GM18502 (cell line): Measurements from ENCODE around the gene DAPK1.
"Not testable (repeated sequence)": the region's sequence is repeated elsewhere in the genome, so short reads cannot be mapped to it uniquely, and the experiment has no call there.

Experiments
- ATAC-seq: cut with Tn5 transposase; IDR thresholded peaks from one replicate; pipeline ENCODE4 v1.9.1; 2021; ENCODE audit warnings: mild to moderate bottlenecking; ENCODE audit not compliant: unreplicated experiment, poor library complexity

Gene DAPK1

GRCh38 chr9:87537625-87538024 lies 40.0 kb downstream of the DAPK1 start:
- ATAC-seq, result no peak

DNA sequence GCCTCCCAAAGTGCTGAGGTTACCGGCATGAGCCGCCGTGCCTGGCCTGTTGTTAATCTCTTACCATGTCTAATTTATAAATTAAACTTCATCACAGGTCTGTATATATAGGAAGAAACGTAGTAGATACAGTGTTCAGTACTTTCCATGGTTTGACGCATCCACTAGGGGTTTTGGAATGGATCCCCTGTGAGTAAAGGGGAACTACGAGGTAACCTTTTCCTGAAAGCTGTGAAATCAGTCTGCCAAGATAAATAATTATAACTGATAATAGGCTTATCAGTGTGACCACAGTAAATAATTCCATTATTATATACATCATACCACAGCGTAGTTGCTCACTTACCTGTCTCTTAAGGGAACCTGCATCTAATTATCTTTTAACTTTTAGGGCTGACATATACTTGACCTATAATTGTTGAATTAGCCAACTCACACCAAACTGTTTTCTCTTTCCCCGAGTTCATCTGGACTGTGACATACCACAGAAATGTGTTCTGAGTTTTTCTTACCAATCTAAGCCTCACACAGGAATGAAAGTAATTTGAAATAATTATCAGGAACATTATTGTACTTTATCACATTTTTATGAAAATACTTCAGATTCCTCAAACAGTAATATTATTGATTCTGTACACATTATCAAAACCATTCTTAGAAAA lies 42.9 kb downstream of the DAPK1 start:
- no peak for ATAC-seq

- no peak for ATAC-seq
Observed at GRCh38 chr9:87541663-87542062, 44.0 kb downstream of the DAPK1 start.

DNA sequence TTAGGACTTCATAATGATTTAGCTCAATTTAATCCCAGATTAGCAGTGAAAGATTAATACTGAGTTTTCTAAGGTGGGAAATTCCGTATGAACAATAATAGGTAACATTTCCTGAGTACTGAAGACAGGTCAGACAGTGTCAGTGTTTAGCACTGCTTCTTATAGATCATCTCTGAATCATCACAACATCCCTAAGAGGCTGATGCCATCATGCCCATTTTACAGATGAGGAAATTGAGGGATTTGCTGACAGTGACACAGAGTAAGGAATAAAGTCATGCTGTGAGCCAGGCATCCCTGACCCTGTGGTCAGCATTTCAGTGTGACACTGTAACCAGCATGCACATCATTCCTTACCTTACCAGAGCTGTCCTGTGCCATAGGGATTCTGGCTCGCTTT lies 44.5 kb downstream of the DAPK1 start:
- ATAC-seq, result no peak

GRCh38 chr9:87543251-87543650 lies 45.6 kb downstream of the DAPK1 start:
- no peak for ATAC-seq

DNA sequence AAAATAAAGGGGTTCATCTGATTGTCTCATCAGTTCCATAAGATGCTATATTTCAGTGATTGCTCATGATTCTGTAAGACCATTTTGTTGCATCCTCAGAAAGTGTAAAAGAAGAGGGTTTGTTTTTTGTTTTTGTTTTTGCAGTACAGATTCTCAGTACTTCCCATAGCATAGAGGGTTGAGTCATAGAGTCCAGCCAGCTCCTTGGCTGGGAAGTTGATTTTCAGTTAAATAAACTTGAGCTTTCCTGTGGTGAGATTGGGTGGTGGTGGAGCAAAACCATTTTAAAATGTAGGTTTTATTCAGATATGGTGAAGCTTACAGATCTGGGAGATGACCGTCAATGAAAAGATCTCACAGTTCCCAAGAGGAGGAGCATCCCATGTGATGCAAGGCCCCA lies 48.2 kb downstream of the DAPK1 start:
- no peak for ATAC-seq

GRCh38 chr9:87546704-87547103 lies 49.0 kb downstream of the DAPK1 start:
- ATAC-seq, result no peak

DNA sequence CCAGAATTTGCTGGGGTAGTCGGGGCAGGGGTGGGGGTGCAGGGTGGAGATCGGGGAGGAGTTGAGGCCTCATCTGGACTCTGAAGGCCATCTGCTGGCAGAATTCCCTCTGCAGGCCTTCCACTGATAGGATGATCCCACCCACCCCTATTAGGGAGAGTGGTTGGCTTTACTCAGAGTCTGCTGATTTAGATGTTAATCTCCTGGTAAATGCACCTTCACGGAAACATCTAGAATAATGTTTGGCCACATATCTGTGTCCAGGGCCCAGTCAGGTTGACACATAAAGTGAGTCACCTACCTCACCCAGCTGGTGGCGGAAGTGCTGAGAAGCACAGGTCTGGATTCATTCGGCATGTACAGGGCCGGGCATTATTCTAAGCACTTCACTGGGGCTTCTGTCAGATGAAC lies 50.0 kb downstream of the DAPK1 start:
- no peak for ATAC-seq

DNA sequence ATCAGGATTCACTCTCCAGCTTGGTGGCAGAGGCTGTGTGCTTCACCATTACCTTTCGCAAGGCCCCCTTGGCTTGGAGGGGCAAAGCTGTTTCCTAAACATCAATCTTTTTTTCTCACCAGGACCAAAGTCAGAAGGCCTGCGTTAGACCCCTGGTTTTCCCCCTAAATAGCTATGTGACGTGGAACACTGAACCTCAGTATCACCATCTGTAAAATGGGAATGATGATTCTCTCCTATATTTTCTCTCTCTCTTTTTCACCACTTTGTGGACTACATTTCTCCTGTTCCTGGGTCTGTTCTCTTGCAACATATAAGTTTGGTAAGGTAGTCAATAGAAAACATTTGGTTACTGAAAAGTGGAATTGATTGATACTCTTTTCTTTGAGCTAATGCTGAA lies 50.5 kb downstream of the DAPK1 start:
- ATAC-seq, result no peak

DNA sequence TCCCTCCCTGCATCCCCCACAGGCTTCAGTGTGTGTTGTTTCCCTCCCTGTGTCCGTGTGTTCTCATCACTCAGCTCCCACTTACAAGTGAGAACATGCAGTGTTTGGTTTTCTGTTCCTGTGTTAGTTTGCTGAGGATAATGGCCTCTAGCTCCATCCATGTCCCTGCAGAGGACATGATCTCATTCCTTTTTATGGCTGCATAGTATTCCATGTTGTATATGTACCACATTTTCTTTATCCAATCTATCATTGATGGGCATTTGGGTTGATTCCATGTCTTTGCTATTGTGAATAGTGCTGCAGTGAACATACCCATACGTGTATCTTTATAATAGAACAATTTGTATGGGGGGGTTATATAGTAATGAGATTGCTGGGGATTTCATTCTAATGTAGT lies 51.4 kb downstream of the DAPK1 start:
- not testable (repeated sequence) for ATAC-seq

DNA sequence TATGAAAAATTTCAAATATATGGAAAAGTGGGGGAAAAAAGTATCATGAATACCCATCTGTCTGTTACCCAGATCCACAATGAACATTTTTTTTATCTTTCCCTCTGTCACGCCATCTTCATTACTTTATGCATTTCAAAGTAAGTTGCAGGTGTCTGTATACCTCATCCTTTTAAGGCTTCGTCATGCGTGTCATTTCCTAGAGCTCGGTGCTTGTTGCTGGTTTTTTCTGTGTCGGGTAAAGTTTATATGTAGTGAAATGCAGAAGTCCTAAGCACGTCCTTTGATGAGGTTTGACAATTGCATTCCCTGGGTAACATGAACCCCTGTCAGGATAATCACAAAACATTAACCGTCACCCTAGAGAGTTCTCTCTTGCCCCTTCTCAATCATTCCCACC lies 52.1 kb downstream of the DAPK1 start:
- no peak for ATAC-seq

DNA sequence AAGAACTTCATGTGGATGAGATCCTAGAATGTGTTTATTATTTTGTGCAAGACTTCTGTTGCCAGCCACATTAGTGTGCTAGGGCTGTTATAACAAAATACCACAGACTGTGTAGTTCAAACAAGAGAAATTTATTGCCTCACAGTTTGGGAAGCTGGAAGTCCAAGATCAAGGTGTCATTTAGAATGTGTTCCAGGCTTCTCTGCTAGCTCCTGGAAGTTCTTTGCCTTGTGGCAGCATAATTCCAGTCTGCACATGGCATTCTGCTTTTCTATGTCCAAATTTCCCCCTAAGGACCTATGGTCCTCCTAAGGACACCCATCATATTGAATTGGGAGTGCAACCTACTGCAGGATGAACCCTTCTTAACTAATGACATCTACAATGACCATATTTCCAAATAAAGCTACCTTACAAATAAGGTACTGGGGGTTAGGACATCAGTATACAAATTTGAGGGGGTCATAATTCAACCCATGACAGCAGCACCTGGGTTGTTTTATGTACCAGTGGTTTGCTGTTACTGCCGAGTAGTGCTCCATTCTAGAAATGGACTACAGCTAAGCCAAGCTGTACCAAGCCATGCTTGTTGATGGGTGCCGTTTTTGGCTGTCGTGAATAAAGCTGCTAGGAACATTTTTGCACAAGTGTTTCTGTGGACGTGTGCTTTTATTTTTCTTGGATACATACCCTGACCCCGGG lies 52.7 kb downstream of the DAPK1 start:
- ATAC-seq, result no peak

- ATAC-seq, result no peak
Observed at GRCh38 chr9:87551772-87552217, 54.1 kb downstream of the DAPK1 start.

DNA sequence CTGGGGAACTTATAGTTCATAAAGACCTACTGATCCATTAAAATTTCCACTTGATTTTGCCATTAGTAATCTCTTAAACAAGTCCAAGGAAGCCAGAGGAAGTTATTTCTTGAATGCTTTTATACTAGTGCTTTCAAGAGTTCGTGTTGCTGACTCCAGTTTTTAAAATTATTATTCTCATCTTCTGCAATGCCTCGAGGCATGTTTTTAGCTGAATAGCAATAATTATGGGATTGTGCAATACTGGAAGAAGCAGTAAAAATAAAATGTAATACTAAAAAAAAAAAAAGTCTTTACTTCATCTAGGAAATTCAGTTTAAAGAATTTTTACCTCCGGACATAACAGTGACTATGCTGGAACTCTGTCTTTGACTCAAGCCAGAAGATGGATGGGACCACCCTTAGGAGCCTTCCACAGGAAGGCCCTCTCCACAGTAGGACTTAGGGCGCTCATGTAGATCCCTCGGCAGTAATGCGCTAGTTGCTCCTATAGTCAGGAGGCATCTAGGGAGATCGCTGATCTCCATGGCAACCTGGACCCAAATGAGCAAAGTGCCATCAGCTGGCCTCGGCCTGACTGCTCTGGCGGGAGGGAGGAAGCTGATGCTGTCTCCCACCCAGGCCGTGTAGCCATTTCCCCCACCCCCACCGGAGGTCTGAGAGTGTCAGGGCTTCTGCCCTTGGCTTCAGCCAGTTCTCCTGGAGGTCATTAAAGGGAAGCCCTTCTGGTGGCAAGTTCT lies 56.7 kb downstream of the DAPK1 start:
- no peak for ATAC-seq

- no peak for ATAC-seq
Observed at GRCh38 chr9:87554976-87555375, 57.3 kb downstream of the DAPK1 start.

DNA sequence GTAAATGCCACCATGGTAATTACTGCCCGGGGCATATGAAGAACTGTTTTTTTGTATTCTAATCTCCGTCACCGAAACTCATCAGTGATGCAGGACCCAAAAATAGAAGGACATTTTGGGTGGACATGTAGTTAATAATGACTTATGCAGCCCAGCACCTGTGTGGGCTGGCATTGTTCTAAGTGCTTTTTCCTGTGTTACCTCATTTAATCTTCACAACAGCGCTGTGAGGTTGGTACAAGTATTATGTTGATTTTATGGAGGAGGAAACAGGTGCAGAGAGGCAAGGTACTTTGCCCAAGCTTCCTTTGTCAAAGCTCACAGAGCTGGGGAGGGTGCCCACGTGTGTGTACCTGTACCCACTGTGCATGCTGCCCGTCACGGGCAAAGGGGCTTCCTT lies 58.4 kb downstream of the DAPK1 start:
- ATAC-seq, result no peak

DNA sequence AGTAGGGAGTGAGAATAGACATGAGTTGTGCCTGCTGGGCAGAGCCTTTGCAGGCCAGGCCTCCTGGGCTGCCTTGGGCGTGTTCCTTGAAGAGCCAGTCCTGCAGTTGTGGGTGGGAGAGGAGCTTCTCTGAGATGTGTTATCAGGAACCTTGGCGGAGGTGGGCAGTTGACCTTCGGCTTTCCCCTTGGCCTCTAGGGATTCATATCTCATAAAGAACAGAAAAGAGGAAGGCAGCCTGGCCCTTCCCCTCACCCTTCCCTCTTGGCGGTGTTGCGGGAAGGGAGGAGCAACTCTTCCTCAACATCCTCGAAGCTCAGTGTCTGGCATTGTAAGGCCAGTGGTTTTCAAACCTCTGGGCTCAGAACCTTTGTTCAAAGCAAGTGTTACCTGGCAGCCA lies 59.2 kb downstream of the DAPK1 start:
- ATAC-seq, result no peak

DNA sequence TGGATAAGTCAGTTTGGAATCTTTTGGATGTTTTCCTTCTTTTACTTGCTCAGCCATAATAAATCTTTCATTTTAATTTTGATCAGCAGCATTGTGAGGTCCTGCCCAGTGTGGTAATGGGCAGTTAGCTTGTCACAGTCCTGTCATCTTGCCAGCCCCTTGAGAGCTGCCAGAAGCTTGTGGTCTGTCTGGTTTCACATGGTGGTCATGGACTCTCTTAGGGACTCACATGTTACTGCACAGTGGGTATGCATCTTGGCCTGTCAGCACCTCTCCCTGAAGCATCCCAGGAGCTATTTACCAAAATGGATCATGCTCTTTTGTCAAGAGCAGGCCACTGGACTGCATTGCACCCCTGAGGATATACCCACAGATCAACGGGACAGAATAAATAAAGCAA lies 60.3 kb downstream of the DAPK1 start:
- no peak for ATAC-seq

GRCh38 chr9:87558606-87559190 lies 61.0 kb downstream of the DAPK1 start:
- no peak for ATAC-seq

- no peak for ATAC-seq
Observed at GRCh38 chr9:87562062-87562461, 64.4 kb downstream of the DAPK1 start.

DNA sequence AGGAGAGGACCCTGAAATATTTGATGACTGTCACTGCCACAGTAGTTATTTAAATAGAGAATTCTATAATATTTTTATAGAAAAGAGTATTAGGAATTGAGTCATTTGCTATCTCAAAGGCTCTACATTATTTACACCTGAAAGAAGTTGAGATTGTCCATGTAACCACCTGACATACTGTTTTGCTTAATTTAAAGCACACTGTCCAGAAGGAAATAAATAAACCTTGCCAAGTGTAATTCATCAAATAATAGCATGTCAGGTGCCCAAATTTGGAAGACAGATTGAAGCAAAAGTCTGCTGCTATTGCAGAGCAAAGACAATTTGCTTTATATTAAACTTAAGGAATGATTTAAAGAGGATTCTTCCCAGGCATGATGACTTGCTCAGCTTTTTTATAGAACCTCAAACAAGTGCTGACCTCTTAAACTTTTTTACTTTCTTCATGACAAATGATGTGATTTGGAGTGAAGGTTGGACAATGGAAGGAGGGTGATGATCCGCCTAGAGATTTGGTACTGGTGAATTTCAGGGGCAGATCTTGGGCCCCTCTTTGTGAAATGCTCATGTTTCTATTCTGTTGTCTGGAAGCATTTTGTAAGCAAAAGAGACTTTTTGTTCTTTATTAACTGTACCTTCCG lies 65.0 kb downstream of the DAPK1 start:
- ATAC-seq, result no peak
